ENCODE measurements around the gene BBS9. TPM values are rescaled to one million over a fixed set of nuclear protein-coding genes. Genes with fewer than 3 reads are reported as not detected.
"Not testable (repeated sequence)": the region's sequence is repeated elsewhere in the genome, so short reads cannot be mapped to it uniquely, and the experiment has no call there.

The BBS9 gene
- total RNA-seq, 2 experiments from 2014 or later = 9.2 to 9.5 TPM

DNA sequence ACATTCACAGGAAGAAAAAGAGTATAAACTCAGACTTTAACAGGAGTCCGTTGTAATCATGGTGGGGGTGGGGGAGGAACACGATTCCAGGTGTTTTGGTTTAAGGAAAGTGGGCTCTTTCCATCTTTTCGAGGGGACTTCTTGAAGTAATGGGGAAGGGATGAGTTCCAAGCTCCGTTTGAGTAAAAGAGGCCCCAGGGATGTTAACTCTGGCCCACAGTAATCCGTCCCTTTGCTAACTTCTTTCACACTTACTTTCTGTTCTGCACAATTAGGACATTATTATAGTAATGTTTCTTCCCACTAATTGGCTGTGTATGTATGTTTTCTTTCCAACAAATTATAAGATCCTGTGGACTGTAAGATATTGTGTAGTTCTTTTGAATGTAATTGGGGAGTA is 374.4 kb downstream of the BBS9 start:
- no peaks in the 10 kb centered on the region for H3K9me3 Mint-ChIP-seq
- ChIA-PET POLR2A (no interaction called here), CTCF (no interaction called here)
- DNase-seq = no peak
- H3K4me3 Mint-ChIP-seq = no peak overlapping the region
- H3K36me3 Mint-ChIP-seq = peaks cover 9% of the 10 kb centered on the region
- intact Hi-C loops (cut with micrococcal nuclease) = no loop called here
- no peaks in the 10 kb centered on the region for H3K27me3 Mint-ChIP-seq
- H3K27ac Mint-ChIP-seq = no peak overlapping the region
- no peaks in the 10 kb centered on the region for H3K4me1 Mint-ChIP-seq (ENCODE audit: low read depth)

DNA sequence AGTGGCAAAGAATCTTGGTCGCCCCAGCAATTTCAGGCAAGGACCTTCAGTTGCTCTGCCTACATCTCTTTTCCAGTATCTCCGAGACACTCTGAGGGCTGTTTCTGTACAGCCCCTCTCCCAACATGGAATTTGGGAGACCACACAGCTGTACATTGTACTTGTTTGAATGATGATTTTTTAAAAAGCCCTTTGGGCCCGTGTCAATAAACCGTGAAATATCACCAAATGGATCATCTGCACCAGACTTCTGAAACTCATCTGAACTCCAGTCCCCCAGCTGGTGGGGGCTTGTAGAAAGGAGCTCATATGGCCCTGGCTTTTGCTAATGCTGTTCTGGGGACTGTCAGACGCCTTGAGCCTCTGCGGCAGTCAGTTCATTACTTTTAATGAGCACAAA is 374.9 kb downstream of the BBS9 start:
- Mint-ChIP-seq H3K4me3 (no peak overlapping the region), H3K27ac (no peak overlapping the region), H3K27me3 (no peaks in the 10 kb centered on the region), H3K36me3 (peaks cover 9% of the 10 kb centered on the region), H3K9me3 (no peaks in the 10 kb centered on the region), H3K4me1 (ENCODE audit: low read depth) (no peaks in the 10 kb centered on the region)
- no peak for DNase-seq
- intact Hi-C loops (cut with micrococcal nuclease) = no loop called here
- ChIA-PET POLR2A (no interaction called here), CTCF (no interaction called here)

DNA sequence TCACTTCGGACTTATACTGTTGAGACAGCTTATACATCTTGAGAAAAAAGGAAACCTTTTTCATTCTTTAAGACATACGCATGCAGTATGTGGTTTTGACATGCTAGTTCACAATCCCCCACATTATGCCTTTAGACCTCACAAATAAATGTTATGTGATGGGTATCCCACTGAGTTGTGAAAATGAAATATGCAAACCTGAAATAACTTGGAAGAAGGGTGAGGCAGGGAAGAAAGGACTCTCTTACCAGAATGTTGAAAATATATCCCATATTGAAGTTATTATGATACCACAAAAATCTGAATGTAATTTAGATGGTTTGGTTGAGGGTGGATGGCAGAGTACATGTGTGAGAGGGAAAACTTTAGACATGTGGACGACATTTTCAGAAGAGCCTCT is 379.8 kb downstream of the BBS9 start:
- intact Hi-C loops (cut with micrococcal nuclease) = no loop called here
- CTCF ChIA-PET = no interaction called here
- no peaks in the 10 kb centered on the region for H3K27me3 Mint-ChIP-seq
- no peaks in the 10 kb centered on the region for H3K4me1 Mint-ChIP-seq (ENCODE audit: low read depth)
- peaks cover 9% of the 10 kb centered on the region for H3K36me3 Mint-ChIP-seq
- H3K9me3 Mint-ChIP-seq = no peaks in the 10 kb centered on the region
- no peak overlapping the region for H3K4me3 Mint-ChIP-seq
- no peak for DNase-seq
- no peak overlapping the region for H3K27ac Mint-ChIP-seq
- POLR2A ChIA-PET = no interaction called here

DNA sequence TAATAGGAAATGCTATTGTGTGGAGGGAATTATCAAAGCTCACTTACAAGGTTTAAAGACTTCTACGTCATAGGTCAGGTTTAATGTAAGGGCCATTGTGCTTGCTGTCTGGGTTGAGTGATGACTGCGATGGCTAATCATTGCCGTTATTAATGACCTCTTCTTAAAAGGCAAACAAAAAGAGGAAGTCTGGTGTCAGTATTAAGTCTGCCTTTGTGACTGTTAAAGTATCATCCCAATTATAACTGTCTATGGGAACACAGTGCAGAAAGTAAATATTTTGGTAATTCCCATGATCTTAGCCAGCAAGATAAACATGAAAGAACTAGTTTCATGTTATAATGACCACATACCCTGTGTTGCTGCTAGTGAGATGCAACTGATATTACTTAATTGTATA is 382.4 kb downstream of the BBS9 start:
- H3K9me3 Mint-ChIP-seq = no peaks in the 10 kb centered on the region
- H3K4me3 Mint-ChIP-seq = no peak overlapping the region
- no peak overlapping the region for H3K27ac Mint-ChIP-seq
- intact Hi-C loops (cut with micrococcal nuclease) = no loop called here
- CTCF ChIA-PET = no interaction called here
- H3K36me3 Mint-ChIP-seq = no peaks in the 10 kb centered on the region
- no peaks in the 10 kb centered on the region for H3K27me3 Mint-ChIP-seq
- POLR2A ChIA-PET = no interaction called here
- no peak for DNase-seq
- H3K4me1 Mint-ChIP-seq (ENCODE audit: low read depth) = no peaks in the 10 kb centered on the region

DNA sequence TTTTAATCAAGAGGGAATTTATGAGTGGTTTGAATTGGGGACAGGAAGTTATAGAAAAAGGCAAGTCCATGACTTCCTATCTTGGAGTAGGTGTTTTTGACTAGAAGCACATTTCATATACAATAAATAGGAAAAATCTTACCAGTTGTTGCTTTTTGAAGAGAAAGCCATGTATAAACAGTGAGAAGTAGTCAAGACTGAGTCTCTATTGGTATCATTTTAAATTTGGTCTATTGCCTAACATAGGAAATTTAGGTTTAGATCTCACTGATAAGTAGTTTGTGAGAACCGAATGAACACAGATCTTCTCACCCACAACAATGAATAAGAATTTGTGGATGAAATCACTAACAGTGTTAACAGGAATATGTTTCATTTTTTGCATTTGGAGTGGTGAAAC is 387.2 kb downstream of the BBS9 start:
- H3K36me3 Mint-ChIP-seq = peaks cover 5% of the 10 kb centered on the region
- no peaks in the 10 kb centered on the region for H3K4me1 Mint-ChIP-seq (ENCODE audit: low read depth)
- ChIA-PET CTCF (no interaction called here), POLR2A (no interaction called here)
- no peaks in the 10 kb centered on the region for H3K27me3 Mint-ChIP-seq
- no peak overlapping the region for H3K27ac Mint-ChIP-seq
- no peak overlapping the region for H3K4me3 Mint-ChIP-seq
- intact Hi-C loops (cut with micrococcal nuclease) = no loop called here
- H3K9me3 Mint-ChIP-seq = no peaks in the 10 kb centered on the region
- no peak for DNase-seq

DNA sequence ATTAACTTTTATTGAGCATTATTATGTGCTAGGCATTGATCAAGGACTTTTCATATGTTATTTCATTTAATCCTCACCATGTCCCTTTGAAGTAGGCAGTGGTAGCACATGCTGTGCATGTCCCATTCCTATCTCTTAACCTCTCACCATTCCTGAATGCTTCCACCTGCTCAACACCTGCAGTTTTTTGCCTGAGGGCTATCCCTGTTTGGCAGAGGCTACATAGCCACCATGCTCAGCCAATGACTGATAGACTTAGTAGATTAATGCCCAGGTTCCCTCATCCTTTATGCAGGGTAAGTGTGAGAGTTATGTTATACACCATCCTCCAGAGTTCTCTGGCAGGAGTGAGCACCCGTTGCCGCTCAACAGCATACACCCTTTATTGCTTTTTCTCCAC is 387.8 kb downstream of the BBS9 start:
- CTCF ChIA-PET = no interaction called here
- Mint-ChIP-seq H3K27me3 (no peaks in the 10 kb centered on the region), H3K9me3 (no peaks in the 10 kb centered on the region), H3K36me3 (peaks cover 5% of the 10 kb centered on the region), H3K27ac (no peak overlapping the region), H3K4me1 (ENCODE audit: low read depth) (no peaks in the 10 kb centered on the region), H3K4me3 (no peak overlapping the region)
- intact Hi-C loops (cut with micrococcal nuclease) = no loop called here
- POLR2A ChIA-PET = no interaction called here
- no peak for DNase-seq

DNA sequence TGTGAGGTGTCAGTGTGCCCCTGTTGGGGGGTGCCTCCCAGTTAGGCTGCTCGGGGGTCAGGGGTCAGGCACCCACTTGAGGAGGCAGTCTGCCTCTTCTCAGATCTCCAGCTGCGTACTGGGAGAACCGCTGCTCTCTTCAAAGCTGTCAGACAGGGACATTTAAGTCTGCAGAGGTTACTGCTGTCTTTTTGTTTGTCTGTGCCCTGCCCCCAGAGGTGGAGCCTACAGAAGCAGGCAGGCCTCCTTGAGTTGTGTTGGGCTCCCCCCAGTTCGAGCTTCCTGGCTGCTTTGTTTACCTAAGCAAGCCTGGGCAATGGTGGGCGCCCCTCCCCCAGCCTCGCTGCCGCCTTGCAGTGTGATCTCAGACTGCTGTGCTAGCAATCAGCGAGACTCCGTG is 397.6 kb downstream of the BBS9 start:
- intact Hi-C loops (cut with micrococcal nuclease); CTCF ChIA-PET; H3K4me3 Mint-ChIP-seq; H3K9me3 Mint-ChIP-seq; DNase-seq; H3K27ac Mint-ChIP-seq; H3K4me1 Mint-ChIP-seq (ENCODE audit: low read depth); H3K27me3 Mint-ChIP-seq; POLR2A ChIA-PET; H3K36me3 Mint-ChIP-seq: not testable (repeated sequence)

DNA sequence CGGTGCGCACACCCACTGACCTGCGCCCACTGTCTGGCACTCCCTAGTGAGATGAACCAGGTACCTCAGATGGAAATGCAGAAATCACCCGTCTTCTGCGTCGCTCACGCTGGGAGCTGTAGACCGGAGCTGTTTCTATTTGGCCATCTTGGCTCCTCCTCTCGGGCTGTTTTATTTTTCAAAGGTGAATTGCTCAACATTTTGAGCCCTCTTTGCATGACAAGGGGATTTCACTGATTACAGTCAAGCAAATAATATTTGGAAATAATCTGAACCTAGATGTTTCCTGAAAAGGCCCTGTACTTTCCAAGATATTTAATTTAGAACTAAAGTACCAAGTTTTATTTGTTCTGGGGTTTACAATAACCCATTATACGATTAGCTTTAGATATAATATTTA is 398.2 kb downstream of the BBS9 start:
- H3K36me3 Mint-ChIP-seq; CTCF ChIA-PET; H3K27me3 Mint-ChIP-seq; H3K9me3 Mint-ChIP-seq; H3K27ac Mint-ChIP-seq; H3K4me1 Mint-ChIP-seq (ENCODE audit: low read depth); DNase-seq; intact Hi-C loops (cut with micrococcal nuclease); H3K4me3 Mint-ChIP-seq; POLR2A ChIA-PET: not testable (repeated sequence)

DNA sequence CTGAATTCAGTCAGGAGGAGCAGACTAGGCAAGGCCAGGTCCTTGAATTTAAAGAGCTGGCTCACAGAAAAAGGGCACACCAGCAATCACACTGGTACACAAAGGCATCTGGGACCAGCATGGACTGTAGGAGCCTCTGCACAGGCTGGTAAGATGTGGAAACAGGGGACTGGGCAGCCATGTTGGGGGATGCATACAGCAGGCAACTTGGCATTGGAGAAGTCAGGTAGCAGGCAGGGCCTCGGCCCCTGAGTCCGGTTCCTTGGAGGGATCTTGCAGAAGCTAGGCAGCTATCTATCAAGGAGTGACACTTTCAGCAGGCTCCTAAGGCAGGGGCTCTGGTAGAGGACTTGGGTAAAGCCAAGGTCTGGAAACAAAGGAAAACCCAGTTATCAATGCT is 399.7 kb downstream of the BBS9 start:
- Mint-ChIP-seq H3K4me3 (no peak overlapping the region), H3K9me3 (peaks cover 2% of the 10 kb centered on the region), H3K4me1 (ENCODE audit: low read depth) (no peaks in the 10 kb centered on the region), H3K27me3 (no peaks in the 10 kb centered on the region), H3K36me3 (peaks cover 11% of the 10 kb centered on the region), H3K27ac (no peak overlapping the region)
- CTCF ChIA-PET = no interaction called here
- intact Hi-C loops (cut with micrococcal nuclease) = no loop called here
- POLR2A ChIA-PET = no interaction called here
- DNase-seq = no peak

DNA sequence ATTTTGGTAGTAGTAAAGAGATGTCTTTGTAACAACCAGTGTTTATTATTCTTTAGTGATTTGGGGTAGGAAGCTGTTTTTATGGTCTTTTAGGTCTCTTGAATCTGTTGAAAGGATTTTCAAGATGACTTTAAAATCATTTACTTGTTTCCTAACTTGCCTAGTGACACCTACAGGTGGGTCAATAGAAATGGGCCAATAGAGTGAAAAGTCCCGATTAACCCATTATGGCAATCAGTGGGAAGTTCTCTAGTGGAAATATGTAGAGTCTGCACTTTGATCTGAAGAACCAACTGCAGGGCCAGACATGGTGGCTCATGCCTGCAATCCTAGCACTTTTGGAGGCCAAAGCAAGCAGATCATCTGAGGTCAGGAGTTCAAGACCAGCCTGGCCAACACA is 401.3 kb downstream of the BBS9 start:
- H3K27me3 Mint-ChIP-seq = no peaks in the 10 kb centered on the region
- H3K4me3 Mint-ChIP-seq = no peak overlapping the region
- ChIA-PET CTCF (no interaction called here), POLR2A (no interaction called here)
- no peak for DNase-seq
- peaks cover 24% of the 10 kb centered on the region for H3K36me3 Mint-ChIP-seq
- no peaks in the 10 kb centered on the region for H3K4me1 Mint-ChIP-seq (ENCODE audit: low read depth)
- H3K27ac Mint-ChIP-seq = no peak overlapping the region
- intact Hi-C loops (cut with micrococcal nuclease) = no loop called here
- no peaks in the 10 kb centered on the region for H3K9me3 Mint-ChIP-seq

DNA sequence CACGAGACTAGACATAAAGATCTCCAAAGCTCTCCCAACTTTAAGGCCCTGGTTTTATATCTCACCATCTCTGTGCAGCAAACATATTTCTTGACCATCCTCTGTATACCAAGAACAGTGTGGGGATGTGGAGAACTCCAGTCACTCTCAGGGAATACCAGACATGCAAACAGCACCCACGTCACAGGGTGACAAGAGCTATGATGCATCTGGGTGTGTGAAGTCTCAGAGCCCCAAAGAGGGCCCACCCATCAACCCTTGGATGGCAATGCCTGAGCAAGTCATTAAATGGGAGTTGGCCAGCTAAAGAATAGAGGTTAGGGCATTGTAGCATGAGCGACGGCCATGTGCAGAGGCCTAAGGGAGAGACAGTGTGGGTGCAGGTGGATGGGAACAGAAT is 402.5 kb downstream of the BBS9 start:
- H3K9me3 Mint-ChIP-seq = no peaks in the 10 kb centered on the region
- ChIA-PET CTCF (no interaction called here), POLR2A (no interaction called here)
- H3K4me1 Mint-ChIP-seq (ENCODE audit: low read depth) = no peaks in the 10 kb centered on the region
- H3K27me3 Mint-ChIP-seq = no peaks in the 10 kb centered on the region
- intact Hi-C loops (cut with micrococcal nuclease) = no loop called here
- H3K4me3 Mint-ChIP-seq = no peak overlapping the region
- no peak for DNase-seq
- H3K36me3 Mint-ChIP-seq = peaks cover 33% of the 10 kb centered on the region
- H3K27ac Mint-ChIP-seq = no peak overlapping the region

DNA sequence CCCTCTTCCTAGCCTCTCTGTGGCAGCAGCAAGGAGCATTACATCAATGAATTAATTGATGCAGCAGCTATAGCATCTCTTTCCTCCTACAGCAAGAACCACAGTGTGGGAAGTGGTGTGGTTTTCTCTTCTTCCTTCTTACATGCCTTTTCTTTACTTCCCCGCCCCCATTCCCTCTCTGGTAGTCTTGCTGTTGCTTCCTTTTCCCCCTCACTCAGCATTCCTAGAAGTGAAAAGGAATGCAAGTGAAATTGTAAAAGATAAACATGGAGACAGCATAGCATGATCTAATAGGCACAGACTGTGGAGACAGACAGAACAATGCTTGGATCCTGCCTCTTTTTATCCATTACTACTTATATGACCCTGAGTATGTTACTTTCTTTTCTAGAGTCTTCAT is 405.5 kb downstream of the BBS9 start:
- H3K4me3 Mint-ChIP-seq = no peak overlapping the region
- POLR2A ChIA-PET = no interaction called here
- peaks cover 60% of the 10 kb centered on the region for H3K36me3 Mint-ChIP-seq
- H3K9me3 Mint-ChIP-seq = peaks cover 26% of the 10 kb centered on the region
- intact Hi-C loops (cut with micrococcal nuclease) = no loop called here
- H3K27ac Mint-ChIP-seq = no peak overlapping the region
- no peaks in the 10 kb centered on the region for H3K27me3 Mint-ChIP-seq
- CTCF ChIA-PET = no interaction called here
- DNase-seq = no peak
- no peaks in the 10 kb centered on the region for H3K4me1 Mint-ChIP-seq (ENCODE audit: low read depth)

DNA sequence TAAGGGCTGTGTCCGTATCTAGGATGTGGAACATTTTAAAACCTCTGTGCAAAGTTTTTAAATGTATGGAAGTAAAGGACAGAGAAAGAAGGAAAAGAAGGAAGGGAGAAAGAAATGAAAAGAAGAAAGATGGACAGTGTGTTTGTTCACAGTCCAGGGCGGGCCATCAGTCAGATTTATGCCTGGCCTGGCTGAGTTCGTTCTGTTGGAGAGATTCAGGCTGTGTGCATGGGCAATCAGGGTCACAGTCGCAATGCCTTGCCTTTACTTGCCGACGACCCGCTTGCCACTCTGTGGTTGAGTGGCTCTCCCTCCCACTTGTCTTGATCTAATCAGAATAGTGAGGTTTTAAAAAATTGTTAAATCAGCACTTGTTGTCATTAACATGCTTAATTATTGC is 406.6 kb downstream of the BBS9 start:
- DNase-seq = no peak
- no peaks in the 10 kb centered on the region for H3K4me1 Mint-ChIP-seq (ENCODE audit: low read depth)
- ChIA-PET CTCF (no interaction called here), POLR2A (no interaction called here)
- intact Hi-C loops (cut with micrococcal nuclease) = no loop called here
- H3K27ac Mint-ChIP-seq = no peak overlapping the region
- peaks cover 36% of the 10 kb centered on the region for H3K9me3 Mint-ChIP-seq
- H3K4me3 Mint-ChIP-seq = no peak overlapping the region
- H3K36me3 Mint-ChIP-seq = peaks cover 71% of the 10 kb centered on the region
- no peaks in the 10 kb centered on the region for H3K27me3 Mint-ChIP-seq

DNA sequence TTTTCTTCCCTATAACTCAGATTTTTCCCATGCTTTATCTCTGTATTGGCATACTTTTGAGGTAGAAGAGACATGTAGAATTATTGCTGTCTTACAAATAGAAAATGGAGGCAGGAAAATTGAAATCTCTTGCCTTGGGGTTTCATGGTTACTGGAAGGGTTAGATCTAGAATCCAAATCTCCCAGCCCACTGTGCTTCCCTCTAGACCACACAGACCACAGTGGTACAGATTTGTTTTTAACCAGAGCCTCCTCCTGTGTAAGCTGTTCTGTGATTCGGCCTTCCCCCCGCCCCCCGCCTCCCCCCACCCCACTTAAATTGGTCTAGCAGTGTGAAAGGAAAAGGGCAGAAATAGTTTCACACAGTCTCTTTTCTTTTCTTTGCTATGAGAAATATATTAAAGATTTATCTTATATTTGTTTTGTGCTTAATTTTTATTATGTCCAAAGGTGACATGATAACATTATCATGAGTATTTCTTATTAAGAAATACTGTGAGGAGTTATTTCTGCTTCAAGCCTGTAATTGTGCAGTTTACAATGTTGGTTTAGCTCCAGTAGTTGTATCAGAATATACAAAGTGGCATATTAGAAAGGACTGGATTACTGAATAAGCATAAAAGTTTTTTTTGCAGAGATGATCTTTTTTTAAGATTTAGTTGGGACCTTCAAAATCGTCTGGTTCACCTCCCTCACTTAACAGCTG is 407.2 kb downstream of the BBS9 start:
- Mint-ChIP-seq H3K27ac (no peak overlapping the region), H3K9me3 (peaks cover 39% of the 10 kb centered on the region), H3K36me3 (peaks cover 74% of the 10 kb centered on the region), H3K4me1 (ENCODE audit: low read depth) (no peaks in the 10 kb centered on the region), H3K4me3 (no peak overlapping the region), H3K27me3 (no peaks in the 10 kb centered on the region)
- DNase-seq = no peak
- POLR2A ChIA-PET = no interaction called here
- CTCF ChIA-PET = no interaction called here
- intact Hi-C loops (cut with micrococcal nuclease) = no loop called here

Measured in activated CD4-positive, alpha-beta memory T cell treated with anti-CD3 and anti-CD28 coated beads for 36 hours (primary cell).